GM18505 (cell line): ENCODE data around the gene NEDD9.

Experiments
- ATAC-seq: cut with Tn5 transposase; IDR thresholded peaks from one replicate; pipeline ENCODE4 v1.9.1; 2021; ENCODE audit not compliant: unreplicated experiment
- POLR2A ChIP-seq: IDR thresholded peaks from 4 replicates; pipeline ENCODE4 v1.6.1; 2011; ENCODE audit warnings: borderline replicate concordance; ENCODE audit not compliant: insufficient read depth, insufficient read length; ENCODE audit errors: extremely low read depth

NEDD9 gene

DNA sequence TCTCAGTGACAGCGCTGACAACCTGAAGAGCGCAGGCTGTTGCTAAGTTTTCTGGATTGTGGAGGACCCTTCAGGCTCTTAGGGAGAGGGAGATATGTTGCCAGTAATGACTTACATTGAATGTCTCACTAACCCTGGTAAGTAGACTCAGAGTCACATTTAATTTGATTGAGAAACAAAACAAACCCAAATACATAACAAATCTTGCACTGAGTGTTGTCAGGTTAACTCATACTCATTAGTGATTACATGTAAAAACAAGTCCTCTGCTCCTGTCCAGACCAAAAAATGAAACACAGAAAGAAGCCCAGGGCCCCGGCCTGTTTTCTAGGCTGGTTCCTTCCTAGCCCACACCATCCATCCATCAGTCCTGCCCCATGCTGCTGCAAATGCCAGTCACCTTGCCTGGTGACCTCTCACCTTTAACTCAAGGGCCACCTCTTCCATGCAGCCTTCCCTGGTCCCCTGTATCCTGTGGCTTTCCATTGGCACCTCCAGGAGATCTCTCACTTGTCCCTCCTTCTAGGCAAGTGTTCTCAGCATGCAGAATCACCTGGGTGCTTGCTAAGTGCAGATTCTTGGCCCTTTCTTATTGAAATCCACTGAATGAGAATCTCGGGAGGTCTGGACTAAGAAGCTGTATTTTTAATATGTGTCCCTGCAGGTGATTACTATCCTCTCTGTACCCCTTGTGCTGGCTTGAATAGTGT lies 86.2 kb downstream of the NEDD9 start:
- ATAC-seq: no peak
- no peak for TF ChIP-seq POLR2A

DNA sequence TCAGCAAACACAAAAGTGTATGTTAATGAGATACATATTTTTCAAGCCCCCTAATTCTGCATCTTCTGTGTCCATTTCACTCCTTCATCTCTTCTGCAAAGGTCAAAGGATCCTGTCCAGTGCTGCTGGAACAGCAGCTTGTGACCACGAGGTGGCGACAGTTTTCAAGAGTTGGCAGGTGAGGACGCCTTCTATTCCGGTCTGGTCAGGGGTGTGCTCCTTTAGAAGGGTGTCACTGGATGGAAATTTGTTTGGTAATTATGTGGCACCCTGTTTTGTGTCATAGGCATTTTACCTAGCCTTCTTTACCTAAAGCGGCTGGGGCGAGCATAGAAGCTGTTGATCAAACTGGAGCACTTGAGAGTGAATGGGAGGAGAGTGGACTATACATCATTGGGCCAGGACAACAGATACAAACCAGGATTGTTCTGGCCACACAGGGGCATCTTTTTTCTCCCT lies 88.0 kb downstream of the NEDD9 start:
- no peak for ATAC-seq

GRCh38 chr6:11143394-11144371 lies 88.8 kb downstream of the NEDD9 start:
- no peak for ATAC-seq
- TF ChIP-seq POLR2A: no peak

More for the DNA sequence above, 88.0 kb downstream of the NEDD9 start:
- no peak for TF ChIP-seq POLR2A

DNA sequence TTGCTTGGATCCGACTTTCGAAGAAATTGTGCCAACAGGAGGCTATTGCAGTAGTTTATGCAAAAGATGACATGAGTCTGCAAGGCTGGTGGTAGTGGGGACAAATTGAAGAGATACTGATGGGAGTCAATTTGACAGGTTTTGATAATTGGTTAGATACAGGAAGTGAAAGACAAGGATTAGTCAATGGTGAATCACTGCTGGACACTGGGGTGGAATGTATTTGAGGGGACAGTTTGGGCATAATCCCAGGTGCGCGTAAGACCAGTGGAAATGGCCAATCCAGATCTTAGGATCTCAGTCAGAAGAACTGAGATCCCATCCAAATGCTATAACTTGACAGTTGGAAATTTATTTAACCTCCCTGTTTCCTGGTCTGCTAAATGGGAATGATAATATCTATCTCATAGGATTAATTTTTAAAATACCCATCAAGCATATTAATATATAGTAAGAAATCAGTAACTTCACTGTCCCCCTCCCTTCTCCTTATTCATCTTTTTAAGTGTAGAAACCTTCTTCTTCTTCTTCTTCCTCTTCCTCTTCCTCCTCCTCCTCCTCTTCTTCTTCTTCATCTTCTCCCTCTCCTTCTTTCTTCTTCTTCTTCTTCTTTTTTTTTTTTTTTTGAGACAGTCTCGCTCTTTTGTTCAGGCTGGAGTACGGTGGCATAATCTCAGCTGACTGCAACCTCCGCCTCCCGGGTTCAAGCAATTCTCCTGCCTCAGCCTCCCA lies 90.0 kb downstream of the NEDD9 start:
- TF ChIP-seq POLR2A: no peak
- no peak for ATAC-seq

DNA sequence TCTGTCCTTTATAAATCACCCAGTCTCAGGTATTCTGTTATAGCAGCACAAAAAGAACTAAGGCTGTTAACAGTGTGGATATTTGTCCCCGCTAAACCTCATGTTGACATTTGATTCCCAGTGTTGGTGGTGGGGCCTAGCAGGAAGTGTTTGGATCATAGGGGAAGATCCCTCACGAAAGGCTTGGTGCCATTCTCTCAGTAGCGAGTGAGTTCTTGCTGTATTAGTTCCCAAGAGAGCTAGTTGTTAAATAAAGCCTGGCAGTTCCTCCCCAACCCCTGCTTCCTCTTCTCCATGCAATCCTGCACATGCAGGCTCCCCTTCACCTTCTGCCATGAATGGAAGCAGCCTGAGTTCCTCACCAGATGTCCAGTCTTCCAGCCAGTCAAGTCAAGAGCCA lies 91.2 kb downstream of the NEDD9 start:
- no peak for TF ChIP-seq POLR2A
- no peak for ATAC-seq

GRCh38 chr6:11140056-11140455 lies 92.4 kb downstream of the NEDD9 start:
- no peak for ATAC-seq
- TF ChIP-seq POLR2A: no peak

DNA sequence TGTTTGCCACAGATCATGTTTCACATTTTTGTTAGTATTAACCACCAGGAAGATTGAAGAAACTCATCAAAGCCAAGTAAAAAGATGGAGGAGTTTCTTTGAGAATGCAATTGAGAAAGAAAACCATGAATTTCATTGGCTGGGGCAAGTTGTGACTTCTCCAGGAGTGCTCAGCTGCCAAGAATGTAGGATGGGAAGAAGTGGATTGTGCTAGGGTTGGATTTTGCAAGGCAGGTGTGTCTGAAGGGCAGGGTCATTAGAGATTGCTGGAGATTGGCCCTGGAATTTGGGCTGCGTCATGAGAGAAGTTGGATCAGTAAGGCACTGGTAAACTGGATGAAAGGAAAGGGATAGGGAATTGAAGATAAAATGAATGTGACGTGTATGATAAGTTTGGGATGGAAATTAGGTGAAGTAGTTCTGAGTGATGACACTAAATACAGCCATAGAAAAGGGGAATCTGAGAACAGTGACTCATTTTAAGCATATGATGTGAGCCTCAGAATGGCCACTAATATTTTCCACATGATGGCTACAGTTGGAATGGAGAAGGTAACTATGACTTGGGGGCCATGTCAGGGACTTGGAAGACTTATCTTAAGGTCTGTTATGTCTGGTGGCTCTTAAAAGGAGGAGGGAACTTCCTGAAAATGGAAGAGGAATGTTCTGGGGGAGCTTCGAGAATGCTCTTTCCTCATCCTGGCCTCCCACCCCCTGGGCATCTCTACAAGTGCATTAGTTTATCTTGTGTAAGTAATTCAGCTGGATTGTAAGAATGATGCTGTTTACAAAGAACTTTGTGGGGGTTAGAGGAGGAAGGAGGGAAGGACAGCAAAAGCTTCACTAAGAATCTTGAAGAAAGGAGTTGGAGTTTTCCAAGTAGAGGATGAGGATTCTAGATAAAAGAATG lies 93.2 kb downstream of the NEDD9 start:
- TF ChIP-seq POLR2A: no peak
- no peak for ATAC-seq

- no peak for TF ChIP-seq POLR2A
- ATAC-seq: no peak
These were observed 95.7 kb downstream of the NEDD9 start for GRCh38 chr6:11136809-11137208.
